ENCODE results near the gene BASP1. TPM values are rescaled to one million over a fixed set of nuclear protein-coding genes. Genes with fewer than 3 reads are reported as not detected.
"Not testable (repeated sequence)": the region's sequence is repeated elsewhere in the genome, so short reads cannot be mapped to it uniquely, and the experiment has no call there.

The BASP1 gene
- total RNA-seq, 1 donor from 2014 or later, result 46.9 TPM

DNA sequence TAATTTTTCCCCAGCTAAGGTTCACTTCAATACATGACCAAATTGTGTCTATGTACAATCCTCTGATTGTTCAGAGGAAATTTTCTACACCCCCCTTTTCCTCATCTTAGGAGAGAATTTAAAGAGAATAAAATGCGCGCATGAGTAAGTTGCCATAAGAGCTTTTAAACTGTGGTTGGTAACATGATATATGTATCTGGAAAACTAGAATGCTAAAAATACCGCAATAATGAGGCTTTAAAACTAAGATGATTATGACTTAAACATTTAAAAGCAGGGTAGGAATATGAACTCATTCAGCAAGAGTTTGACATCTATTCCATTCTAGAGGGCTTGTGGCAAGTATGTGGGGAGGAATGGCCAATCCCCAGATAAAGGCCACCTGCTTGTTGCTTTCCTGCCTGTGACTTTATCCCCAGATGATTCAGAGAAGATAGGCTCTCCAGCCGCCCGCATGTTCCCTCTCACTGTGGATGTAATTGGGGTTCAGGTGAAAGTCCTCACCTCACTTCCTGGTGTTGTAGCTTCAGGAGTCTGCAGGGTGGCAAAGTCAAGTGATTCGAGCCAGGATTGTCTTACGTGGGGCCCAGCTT, 26.5 kb upstream of the BASP1 start:
- no peak for DNase-seq (ENCODE audit: low spot score)

DNA sequence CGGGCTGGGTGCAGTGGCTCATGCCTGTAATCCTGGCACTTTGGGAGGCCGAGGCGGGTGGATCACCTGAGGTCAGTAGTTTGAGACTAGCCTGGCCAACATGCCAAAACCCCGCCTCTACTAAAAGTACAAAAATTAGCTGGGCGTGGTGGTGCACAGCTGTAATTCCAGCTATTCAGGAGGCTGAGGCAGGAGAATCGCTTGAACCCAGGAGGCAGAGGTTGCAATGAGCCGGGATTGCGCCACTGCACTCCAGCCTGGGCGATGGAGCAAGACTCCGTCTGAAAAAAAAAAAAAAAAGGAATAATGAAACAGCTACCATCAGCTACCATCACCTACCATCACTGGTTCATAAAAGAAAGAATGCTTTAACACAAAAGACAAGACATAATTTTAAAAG, 25.9 kb upstream of the BASP1 start:
- not testable (repeated sequence) for DNase-seq (ENCODE audit: low spot score)

DNA sequence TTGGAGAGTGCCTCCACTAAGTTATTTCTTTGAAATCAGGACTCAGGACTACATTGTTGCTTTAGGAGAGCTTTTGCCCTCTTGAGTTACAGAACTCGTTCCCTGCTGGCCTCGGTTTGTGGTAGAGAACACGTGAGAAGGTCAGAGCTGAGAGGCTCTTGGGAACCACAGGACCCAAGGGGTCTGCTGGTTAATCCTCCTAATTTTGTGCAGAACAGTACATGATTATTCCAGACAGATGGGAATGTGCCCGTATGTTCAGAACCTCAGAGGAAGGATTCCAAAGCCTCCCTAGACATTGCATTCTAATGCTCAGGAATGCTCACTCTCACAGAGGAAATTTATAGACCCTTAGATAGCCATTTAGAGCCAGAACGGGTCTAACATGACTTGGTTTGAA, 25.2 kb upstream of the BASP1 start:
- DNase-seq (ENCODE audit: low spot score), result no peak

- no peak for DNase-seq (ENCODE audit: low spot score)
Observed at GRCh38 chr5:17196024-17196423, 21.4 kb upstream of the BASP1 start.

GRCh38 chr5:17196697-17197096, 20.7 kb upstream of the BASP1 start:
- no peak for DNase-seq (ENCODE audit: low spot score)

GRCh38 chr5:17203329-17204132, 13.9 kb upstream of the BASP1 start:
- no peak for DNase-seq (ENCODE audit: low spot score)

DNA sequence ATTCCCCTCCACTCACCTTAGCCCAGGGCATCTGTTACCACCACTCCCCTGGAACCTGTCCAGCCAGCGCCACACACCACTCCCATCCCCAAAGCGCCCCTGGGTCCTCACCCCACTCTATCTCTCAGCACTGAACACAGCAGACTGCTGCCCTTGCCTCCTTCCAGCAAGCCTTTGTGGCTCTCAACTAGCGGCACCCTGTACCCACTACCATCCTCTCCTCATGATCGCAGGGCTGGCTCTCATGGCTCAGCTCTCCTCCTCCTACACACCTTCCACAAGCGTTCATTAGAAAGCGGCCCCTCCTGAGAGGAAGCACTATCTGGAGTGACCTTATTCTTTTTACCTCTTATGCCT, 13.3 kb upstream of the BASP1 start:
- DNase-seq (ENCODE audit: low spot score), result no peak

DNA sequence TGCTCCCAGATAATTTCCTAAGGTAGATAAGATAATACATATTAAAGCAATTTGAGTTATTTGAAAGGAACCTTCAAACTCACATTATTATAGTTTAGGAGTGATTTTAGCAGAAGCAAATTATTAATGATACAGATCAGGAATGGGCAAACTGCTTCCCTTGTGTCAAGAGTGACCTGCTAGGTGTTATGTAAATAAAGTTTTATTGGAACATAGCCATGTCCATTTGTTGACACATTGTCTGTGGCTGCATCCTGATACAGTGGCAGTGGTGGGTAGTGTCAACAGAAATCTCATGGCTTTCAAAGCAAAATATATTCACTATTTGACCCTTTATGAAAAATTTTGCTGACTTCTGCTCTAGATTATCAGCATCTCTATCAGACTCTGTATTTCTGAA, 11.4 kb upstream of the BASP1 start:
- no peak for DNase-seq (ENCODE audit: low spot score)

- no peak for DNase-seq (ENCODE audit: low spot score)
Observed at GRCh38 chr5:17212191-17212590, 5.2 kb upstream of the BASP1 start.

DNA sequence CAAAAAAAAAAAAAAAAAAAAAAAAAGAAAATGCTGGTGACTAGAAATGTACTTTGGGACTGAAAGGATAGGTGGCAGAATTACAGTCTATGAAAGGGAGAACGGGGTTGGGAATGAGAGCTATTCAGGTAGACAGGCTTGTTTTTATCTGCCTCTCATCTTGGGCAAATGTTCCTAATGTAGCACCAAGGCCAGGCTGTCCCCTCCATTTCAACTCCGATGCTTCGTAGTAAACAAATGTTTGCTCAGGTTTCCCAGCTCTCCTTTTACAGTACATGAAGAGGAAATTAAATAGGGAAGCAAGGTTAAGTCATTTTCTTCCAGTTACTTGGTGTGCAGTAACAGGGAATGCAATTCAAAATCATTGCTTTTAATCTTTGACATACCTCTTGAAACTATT, 4.4 kb upstream of the BASP1 start:
- no peak for DNase-seq (ENCODE audit: low spot score)

GRCh38 chr5:17213938-17214337, 3.5 kb upstream of the BASP1 start:
- no peak for DNase-seq (ENCODE audit: low spot score)

DNA sequence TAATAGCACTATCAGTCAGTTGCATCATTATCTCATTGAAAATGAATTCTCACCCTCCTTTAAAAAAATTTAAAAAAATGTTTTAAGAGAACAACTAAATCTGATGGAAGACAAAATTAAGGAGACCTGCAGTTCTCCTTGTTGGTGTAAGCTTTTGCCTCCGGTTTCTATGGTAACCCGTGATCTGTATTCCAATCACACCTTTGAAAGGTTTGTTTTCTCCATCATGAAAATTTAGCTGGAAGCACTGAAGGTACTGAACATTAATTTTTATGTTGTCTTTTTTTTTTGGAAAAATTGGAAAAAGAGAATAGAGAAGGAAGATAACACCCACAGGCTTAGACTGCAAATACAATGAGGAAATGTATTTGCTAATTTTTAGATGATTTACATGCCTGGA, 2.5 kb upstream of the BASP1 start:
- no peak for DNase-seq (ENCODE audit: low spot score)

- no peak for DNase-seq (ENCODE audit: low spot score)
Observed at GRCh38 chr5:17215361-17215760, 2.1 kb upstream of the BASP1 start.

DNA sequence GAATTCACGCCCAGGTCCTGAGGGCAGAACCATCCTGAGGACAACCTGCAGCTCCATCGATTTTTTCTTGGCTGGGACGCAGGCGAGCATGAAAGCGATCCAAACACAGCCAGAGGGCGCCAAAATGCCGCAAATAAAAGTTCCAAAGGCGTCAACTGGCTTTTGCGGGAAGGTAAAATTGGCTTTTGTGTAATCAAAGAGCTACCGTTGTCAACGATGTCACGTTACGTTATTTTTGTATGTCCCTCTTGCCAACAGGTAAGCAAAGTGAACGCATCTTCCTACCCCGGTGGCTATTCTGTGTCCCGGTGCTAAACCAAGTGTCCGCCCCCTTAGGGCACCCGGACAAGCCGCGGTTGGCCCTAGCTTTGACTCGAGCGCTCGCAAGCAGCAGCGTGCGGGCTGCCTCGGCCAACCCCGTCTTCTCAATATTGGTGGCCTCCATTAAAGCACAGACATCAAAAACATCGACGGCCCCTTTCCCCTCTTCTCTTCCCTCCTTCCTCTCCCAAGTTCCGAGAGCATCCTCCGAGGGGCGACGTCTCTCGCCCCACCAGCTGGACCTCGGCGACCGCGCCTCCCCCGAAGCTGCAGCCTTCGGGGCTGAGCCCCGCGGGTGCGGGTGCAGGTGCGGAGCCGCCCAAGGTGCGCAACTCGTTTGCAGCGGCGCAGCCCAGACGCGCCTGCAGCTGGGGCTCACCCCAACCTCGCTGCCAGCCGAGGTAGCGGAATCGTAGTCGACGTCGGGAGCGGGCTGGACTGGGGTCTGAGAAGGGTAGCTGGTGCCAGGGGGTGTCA, 1.1 kb upstream of the BASP1 start:
- DNase-seq (ENCODE audit: low spot score), result no peak

GRCh38 chr5:17216974-17217492, 398 bp upstream of the BASP1 start:
- DNase-seq (ENCODE audit: low spot score), result no peak

- DNase-seq (ENCODE audit: low spot score), result no peak
Observed at GRCh38 chr5:17218353-17219005, 1.0 kb downstream of the BASP1 start.

- DNase-seq (ENCODE audit: low spot score), result no peak
Observed at GRCh38 chr5:17219006-17219422, 1.6 kb downstream of the BASP1 start.

DNA sequence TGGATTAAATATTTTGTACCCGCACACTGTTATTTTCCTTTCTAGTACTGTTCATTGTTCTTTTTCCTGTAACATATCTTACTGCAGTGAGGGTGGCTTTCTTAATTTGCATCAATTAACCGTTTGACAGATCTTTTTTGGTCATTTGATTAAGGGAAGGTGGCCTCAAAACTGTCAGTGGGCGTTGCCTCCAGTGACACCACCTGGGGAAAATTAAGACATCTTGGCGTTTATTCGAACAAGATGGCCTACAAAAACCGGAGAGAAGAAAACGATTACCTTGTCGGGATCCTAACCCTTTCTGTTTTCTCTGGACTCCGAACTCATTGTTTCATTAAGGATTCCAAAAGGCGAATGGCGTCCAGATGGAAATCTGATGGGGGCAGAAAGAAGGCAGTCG, 2.0 kb downstream of the BASP1 start:
- DNase-seq (ENCODE audit: low spot score), result no peak

- DNase-seq (ENCODE audit: low spot score), result no peak
Observed at GRCh38 chr5:17219992-17220391, 2.6 kb downstream of the BASP1 start.

DNA sequence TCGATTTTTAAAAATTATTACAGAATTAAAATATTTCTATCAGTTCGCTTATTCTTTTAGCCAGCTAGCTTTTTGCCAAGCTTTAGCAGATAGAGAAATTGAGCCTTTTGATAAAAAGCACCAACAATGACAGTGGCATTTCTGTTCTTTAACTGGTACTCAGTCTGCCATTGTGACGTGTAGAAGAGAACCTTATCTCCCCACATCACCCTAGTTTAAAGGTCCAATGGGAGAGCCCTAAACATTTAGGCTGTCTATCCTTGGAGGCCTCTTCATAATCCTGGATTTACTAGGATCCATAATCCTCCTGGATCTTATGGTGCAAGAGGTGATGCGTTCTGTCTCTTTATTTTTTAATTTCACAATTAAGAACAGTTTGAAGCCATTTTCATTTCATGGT, 3.0 kb downstream of the BASP1 start:
- DNase-seq (ENCODE audit: low spot score), result no peak

- DNase-seq (ENCODE audit: low spot score), result no peak
Observed at GRCh38 chr5:17221843-17222636, 4.6 kb downstream of the BASP1 start.
